CD14-positive monocyte (primary cell): Measurements from ENCODE around the gene C15orf61. TPM values are rescaled to one million over a fixed set of nuclear protein-coding genes. Genes with fewer than 3 reads are reported as not detected.
A peak's percentile ranks its signal among the peaks of the same experiment; 100 is the strongest.

ENCODE experiments used
- DNase-seq, 3 donors: peaks; one replicate each; pipeline ENCODE4 v3.0.0-alpha.2; 2011 to 2022
- H2AFZ ChIP-seq: 2 replicates; pipeline ENCODE4 v1.6.0; 2012; ENCODE audit warnings: mild to moderate bottlenecking, low read depth, low read length, inconsistent platforms; ENCODE audit not compliant: insufficient read depth, poor library complexity, severe bottlenecking
- H3K27ac ChIP-seq, 2 donors: 1 replicate in 1 of 2; 2 replicates in 1 of 2; pipeline ENCODE4 v1.5.1; 2012 to 2013; ENCODE audit warnings: low read length in 2 of 2, control low read depth in 1 of 2, inconsistent platforms in 1 of 2, low read depth in 1 of 2, mild to moderate bottlenecking in 1 of 2
- H3K27me3 ChIP-seq, 2 donors: one replicate each; pipeline versions ENCODE4 v1.6.0 to v1.6.1; 2011 to 2013; ENCODE audit warnings: low read length in 2 of 2; ENCODE audit not compliant: control insufficient read depth in 2 of 2, insufficient read depth in 2 of 2
- H3K36me3 ChIP-seq, 2 donors: replicated peaks in 1 of 2; 1 replicate in 1 of 2; 2 replicates in 1 of 2; pipeline versions ENCODE4 v1.5.1 to v1.6.1; 2012 to 2013; ENCODE audit warnings: low read length in 2 of 2, control low read depth in 1 of 2, inconsistent platforms in 1 of 2, mild to moderate bottlenecking in 1 of 2; ENCODE audit not compliant: insufficient read depth in 2 of 2, control insufficient read depth in 1 of 2
- H3K4me1 ChIP-seq, 2 donors: 1 replicate in 1 of 2; 2 replicates in 1 of 2; pipeline versions ENCODE4 v1.5.1 to v1.6.1; 2012 to 2013; ENCODE audit warnings: low read length in 2 of 2, control low read depth in 1 of 2, inconsistent platforms in 1 of 2, mild to moderate bottlenecking in 1 of 2, moderate library complexity in 1 of 2; ENCODE audit not compliant: insufficient read depth in 2 of 2, control insufficient read depth in 1 of 2
- H3K4me2 ChIP-seq: replicated peaks from 2 replicates; pipeline ENCODE3; 2012; ENCODE audit warnings: low read length, moderate library complexity, mild to moderate bottlenecking; ENCODE audit not compliant: poor library complexity, severe bottlenecking; ENCODE audit errors: extremely low read depth
- H3K4me3 ChIP-seq, 3 experiments: fragments of 200-600 bp in 1 of 3; sonication (generic) in 1 of 3; replicated peaks in 1 of 3; 1 replicate in 2 of 3; 2 replicates in 1 of 3; pipeline ENCODE4 v1.5.1; 2011 to 2013; ENCODE audit warnings: low read length in 3 of 3, mild to moderate bottlenecking in 3 of 3, control low read depth in 2 of 3, low read depth in 2 of 3, inconsistent platforms in 1 of 3, moderate library complexity in 1 of 3
- H3K79me2 ChIP-seq: 2 replicates; pipeline ENCODE4 v1.6.0; 2012; ENCODE audit warnings: mild to moderate bottlenecking, control low read depth, inconsistent platforms, low read length, moderate library complexity; ENCODE audit not compliant: insufficient read depth
- H3K9ac ChIP-seq: 2 replicates; pipeline ENCODE4 v1.6.0; 2017; ENCODE audit warnings: low read length, mild to moderate bottlenecking; ENCODE audit not compliant: insufficient read depth, poor library complexity, severe bottlenecking
- H3K9me3 ChIP-seq, 2 donors: replicated peaks in 1 of 2; 1 replicate in 1 of 2; 2 replicates in 1 of 2; pipeline versions ENCODE4 v1.5.1 to v1.6.1; 2012 to 2013; ENCODE audit warnings: low read length in 2 of 2, control low read depth in 1 of 2; ENCODE audit not compliant: control insufficient read depth in 1 of 2, insufficient read depth in 1 of 2
- H4K20me1 ChIP-seq: 2 replicates; pipeline ENCODE4 v1.6.0; 2012; ENCODE audit warnings: mild to moderate bottlenecking, low read length, control low read depth, moderate library complexity; ENCODE audit not compliant: insufficient read depth
- H3K27ac Mint-ChIP-seq, 7 donors: one replicate each; pipeline ENCODE4 v1.8.0; 2020; ENCODE audit warnings: mild to moderate bottlenecking in 7 of 7, mixed read lengths in 7 of 7, moderate library complexity in 6 of 7, inconsistent platforms in 2 of 7
- H3K27me3 Mint-ChIP-seq, 3 donors: one replicate each; pipeline ENCODE4 v1.8.0; 2021 to 2022; ENCODE audit warnings: low read depth in 3 of 3, mild to moderate bottlenecking in 3 of 3, mixed read lengths in 3 of 3, moderate library complexity in 3 of 3, inconsistent platforms in 1 of 3
- H3K36me3 Mint-ChIP-seq, 2 donors: one replicate each; pipeline ENCODE4 v1.8.0; 2020; ENCODE audit warnings: mixed read lengths in 2 of 2, inconsistent platforms in 1 of 2, mild to moderate bottlenecking in 1 of 2
- H3K4me1 Mint-ChIP-seq: one replicate; pipeline ENCODE4 v1.8.0; 2020; ENCODE audit warnings: mild to moderate bottlenecking, mixed read lengths
- H3K4me3 Mint-ChIP-seq, 2 donors: one replicate each; pipeline ENCODE4 v1.8.0; 2020; ENCODE audit warnings: mild to moderate bottlenecking in 2 of 2, mixed read lengths in 2 of 2, moderate library complexity in 1 of 2
- H3K9me3 Mint-ChIP-seq, 7 donors: one replicate each; pipeline ENCODE4 v1.8.0; 2020 to 2022; ENCODE audit warnings: mixed read lengths in 7 of 7, mild to moderate bottlenecking in 6 of 7, moderate library complexity in 6 of 7, inconsistent platforms in 2 of 7
- CTCF ChIP-seq: fragments of 200-600 bp; IDR thresholded peaks from one replicate; pipeline ENCODE4 v1.8.0; 2022; ENCODE audit warnings: antibody characterized with exemption, mild to moderate bottlenecking
- whole genome bisulfite sequencing: methylation state at CpG from one replicate; pipeline ENCODE4 v1.1.5; 2013; ENCODE audit warnings: missing lambda C conversion rate; ENCODE audit not compliant: insufficient coverage; 5-methylcytosine and 5-hydroxymethylcytosine counted together
- intact Hi-C, 2 donors: fragments of 100-400 bp; cut with micrococcal nuclease; formaldehyde crosslinking; loops; one replicate each; pipeline versions ENCODE4 v1.15.0 to v1.15.1; 2023
- polyA minus RNA-seq: library from RNA; depleted of rRNA, polyadenylated mRNA; stranded (reverse); fragments of >200 nt; gene quantifications from 2 replicates; pipeline ENCODE4 v1.2.3, GENCODE V29; 2012
- polyA plus RNA-seq, 3 donors: library from polyadenylated mRNA; depleted of rRNA in 1 of 3; unstranded in 2 of 3; stranded (reverse) in 1 of 3; fragments of 300-500 nt in 2 of 3; fragments of >200 nt in 1 of 3; fragmentation: Illumina TruSeq in 2 of 3; gene quantifications; 1 replicate in 2 of 3; 2 replicates in 1 of 3; pipeline ENCODE4 v1.2.3, GENCODE V29; 2012 to 2021
- total RNA-seq, 12 experiments: library from RNA in 1 of 12; stranded (reverse) in 1 of 12; fragments of 120-200 nt in 1 of 12; gene quantifications; one replicate each; pipeline ENCODE4 v1.2.4 and lab custom pipeline; 2013 to 2026; ENCODE audit warnings: mixed read lengths in 6 of 12, inconsistent platforms in 1 of 12

Gene C15orf61
- 5.6 TPM for total RNA-seq (2013)
- 1 to 10 TPM; 3.2 to 3.9 (median 3.6) TPM for polyA plus RNA-seq
- 4.2 and 9.3 TPM in 2 replicates for polyA minus RNA-seq
- total RNA-seq (lab: John Stamatoyannopoulos, UW), result 0.29 to 4.8 (median 3.4) reads per million in 11 experiments

GRCh38 chr15:67521029-67521782, at the start of gene C15orf61:
Gene C15orf61 (plus strand): TSS chr15:67521131. CDS start chr15:67521249, 118 bp downstream.
- no peaks in the 10 kb centered on the region for H3K27me3 ChIP-seq
- peak within 1 kb of the TSS; percentile 93 for H3K9ac ChIP-seq
- H3K36me3 Mint-ChIP-seq, result peaks cover 2 to 5% of the 10 kb centered on the region in 2 donors
- peak within 1 kb of the TSS; percentile 95 to 97 (median 96) for H3K27ac Mint-ChIP-seq
- peaks cover 47% of the 10 kb centered on the region for H3K79me2 ChIP-seq
- peaks cover 28% of the 10 kb centered on the region for H3K4me1 Mint-ChIP-seq
- no peaks in the 10 kb centered on the region for H4K20me1 ChIP-seq
- peaks cover 26 to 44% of the 10 kb centered on the region in 2 donors for H3K4me1 ChIP-seq
- intact Hi-C loops, result loop anchor here (2.0 to 10.0 kb wide), 2 partner anchors 22 to 314 kb away; partner anchors contain the start of gene MAP2K5 (in 1 of the 2)
- peak within 1 kb of the TSS; percentile 95 for H3K4me2 ChIP-seq
- H3K4me3 Mint-ChIP-seq, result peak within 1 kb of the TSS; percentile 91 to 92
- no peak for TF ChIP-seq CTCF
- H3K27ac ChIP-seq, result peak within 1 kb of the TSS; percentile 90 to 98
- under 1% methylated on average over 90 of the region's 94 CpGs for WGBS
- peaks cover 0 to 4% of the 10 kb centered on the region in 2 donors for H3K36me3 ChIP-seq
- H3K9me3 ChIP-seq, result no peaks in the 10 kb centered on the region
- peak; percentile 62 to 79 (median 73) for DNase-seq
- H3K9me3 Mint-ChIP-seq, result no peaks in the 10 kb centered on the region
- peak within 1 kb of the TSS; percentile 66 to 88 (median 67) for H3K4me3 ChIP-seq
- no peaks in the 10 kb centered on the region for H3K27me3 Mint-ChIP-seq
- H2AFZ ChIP-seq, result peak within 1 kb of the TSS; percentile 86

- H3K27ac ChIP-seq, result no peak overlapping the region
- H3K4me3 Mint-ChIP-seq, result no peak overlapping the region
- no peaks in the 10 kb centered on the region for H3K4me1 ChIP-seq
- no peaks in the 10 kb centered on the region for H3K9me3 ChIP-seq
- peaks cover 0 to 1% (median 0%) of the 10 kb centered on the region in 7 donors for H3K9me3 Mint-ChIP-seq
- TF ChIP-seq CTCF, result no peak
- no peaks in the 10 kb centered on the region for H3K36me3 ChIP-seq
- H4K20me1 ChIP-seq, result no peaks in the 10 kb centered on the region
- peaks cover 1 to 2% (median 2%) of the 10 kb centered on the region in 3 donors for H3K27me3 Mint-ChIP-seq
- intact Hi-C loops, result no loop called here
- H3K27ac Mint-ChIP-seq, result peak overlapping the region in 1 of 7 donors; percentile 21
- no peaks in the 10 kb centered on the region for H3K27me3 ChIP-seq
- WGBS, result 100% methylated on average over 1 of the region's 1 CpG
- H3K9ac ChIP-seq, result no peak overlapping the region
- no peak overlapping the region for H3K4me3 ChIP-seq
- no peaks in the 10 kb centered on the region for H3K79me2 ChIP-seq
- no peak overlapping the region for H3K4me2 ChIP-seq
- DNase-seq, result no peak
- H2AFZ ChIP-seq, result no peak overlapping the region
- H3K36me3 Mint-ChIP-seq, result no peaks in the 10 kb centered on the region
- H3K4me1 Mint-ChIP-seq, result no peaks in the 10 kb centered on the region
Observed at GRCh38 chr15:67472957-67473356, 48.0 kb upstream of the C15orf61 start.
